Astrocyte of the spinal cord (primary cell): Measurements from ENCODE around the gene DCX.

Experiments
- DNase-seq: peaks from one replicate; pipeline ENCODE4 v3.0.0; 2011; ENCODE audit warnings: low read depth, low spot score
- H3K4me3 ChIP-seq: 2 replicates; pipeline ENCODE4 v1.5.1; 2011; ENCODE audit warnings: low read depth, mild to moderate bottlenecking, low read length, moderate library complexity
- CTCF ChIP-seq: IDR thresholded peaks from 2 replicates; pipeline ENCODE4 v1.5.1; 2012; ENCODE audit warnings: low read depth, mild to moderate bottlenecking, low read length, inconsistent platforms
- in situ Hi-C: cut with HindIII; loops from 2 replicates; pipeline ENCODE4 v1.10.0; 2017; ENCODE audit warnings: low sequenced_read_pairs

The DCX gene

GRCh38 chrX:111435469-111435868 lies 23.5 kb upstream of the DCX start:
- in situ Hi-C loops: no loop called here
- no peak for DNase-seq
- H3K4me3 ChIP-seq: no peak overlapping the region
- no peak for TF ChIP-seq CTCF

GRCh38 chrX:111431001-111431400 lies 19.0 kb upstream of the DCX start:
- no peak overlapping the region for H3K4me3 ChIP-seq
- in situ Hi-C loops: no loop called here
- TF ChIP-seq CTCF: no peak
- DNase-seq: no peak

- no peak overlapping the region for H3K4me3 ChIP-seq
- DNase-seq: no peak
- in situ Hi-C loops: no loop called here
- TF ChIP-seq CTCF: no peak
These were observed 435 bp downstream of the DCX start for GRCh38 chrX:111411557-111411956.

- in situ Hi-C loops: no loop called here
- no peak for TF ChIP-seq CTCF
- no peak overlapping the region for H3K4me3 ChIP-seq
These were observed 1.4 kb downstream of the DCX start for GRCh38 chrX:111410590-111411078.

GRCh38 chrX:111409326-111409725 lies 2.7 kb downstream of the DCX start:
- TF ChIP-seq CTCF: no peak
- no peak for DNase-seq
- no peak overlapping the region for H3K4me3 ChIP-seq
- in situ Hi-C loops: no loop called here

More at GRCh38 chrX:111410590-111411078, 1.4 kb downstream of the DCX start:
- DNase-seq: no peak

- no peak for DNase-seq
- in situ Hi-C loops: no loop called here
- TF ChIP-seq CTCF: no peak
- H3K4me3 ChIP-seq: no peak overlapping the region
These were observed 4.0 kb downstream of the DCX start for GRCh38 chrX:111407948-111408347.

- no peak overlapping the region for H3K4me3 ChIP-seq
- no peak for DNase-seq
- TF ChIP-seq CTCF: no peak
- in situ Hi-C loops: no loop called here
These were observed 9.6 kb downstream of the DCX start for GRCh38 chrX:111402344-111402743.
